ENCODE data around the gene VDR.
A peak's percentile ranks its signal among the peaks of the same experiment; 100 is the strongest.
"Not testable (repeated sequence)": the region's sequence is repeated elsewhere in the genome, so short reads cannot be mapped to it uniquely, and the experiment has no call there.

The VDR gene

DNA sequence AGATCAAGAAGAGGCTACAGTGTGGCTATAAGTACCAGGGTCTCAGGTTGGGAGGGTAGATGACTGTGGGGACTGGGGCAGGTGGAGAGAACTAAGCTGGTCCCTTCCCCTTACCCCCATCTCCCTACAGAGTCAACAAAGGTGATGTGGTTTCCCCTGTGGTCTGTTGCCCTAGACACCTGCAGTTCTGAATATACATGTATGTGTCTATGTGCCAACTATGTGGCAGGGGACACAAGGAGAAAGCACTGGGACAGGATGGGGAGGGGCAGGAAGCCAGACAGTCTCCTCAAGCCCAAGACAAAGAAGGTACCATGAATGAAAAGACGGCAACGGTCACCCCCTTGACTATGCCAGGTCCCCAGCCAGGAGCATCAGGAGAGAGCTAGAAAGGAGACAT, 80.6 kb downstream of the VDR start:
- DNase-seq, result no peak

- no peak for DNase-seq
These were observed 81.2 kb downstream of the VDR start for GRCh38 chr12:47823422-47824086.

DNA sequence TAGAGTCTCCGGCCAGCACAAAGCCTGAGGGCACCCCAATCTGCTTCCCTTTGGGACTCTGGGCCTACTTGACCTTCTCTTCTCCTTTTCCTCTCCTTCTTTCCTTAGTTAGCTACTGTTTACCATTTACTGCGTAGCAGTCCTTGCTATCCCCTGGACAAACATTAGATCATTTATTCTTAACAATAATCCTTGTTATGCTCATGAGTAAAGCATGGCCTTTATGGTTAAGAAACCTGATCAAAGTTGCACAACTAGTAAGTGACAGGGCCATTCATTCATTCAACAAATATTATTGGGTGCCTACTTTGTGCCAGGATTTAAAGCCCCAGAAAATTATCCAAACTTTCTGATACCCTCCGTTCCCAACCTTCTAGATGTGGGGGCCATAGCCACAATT, 81.9 kb downstream of the VDR start:
- DNase-seq, result no peak

DNA sequence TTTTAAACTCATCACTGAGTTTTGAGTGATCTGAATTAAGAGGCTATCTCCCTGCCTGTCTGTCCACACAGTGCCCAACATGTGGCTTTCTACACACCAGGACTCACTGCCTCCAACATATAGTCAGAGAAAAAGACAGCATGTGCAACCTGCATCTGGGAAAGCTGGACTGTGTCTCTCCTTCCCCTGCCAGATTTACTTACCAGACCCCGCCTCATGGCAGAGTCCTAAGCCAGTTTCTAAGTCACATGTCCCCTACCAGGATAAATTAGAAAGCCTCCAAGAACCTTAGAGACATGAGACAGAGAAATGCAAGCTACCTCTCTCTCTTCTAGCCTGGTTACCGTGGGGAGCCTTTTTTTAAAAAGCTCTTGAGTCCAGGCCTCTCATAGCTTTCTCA, 82.4 kb downstream of the VDR start:
- no peak for DNase-seq

- DNase-seq, result no peak
These were observed 83.5 kb downstream of the VDR start for GRCh38 chr12:47821346-47821706.

DNA sequence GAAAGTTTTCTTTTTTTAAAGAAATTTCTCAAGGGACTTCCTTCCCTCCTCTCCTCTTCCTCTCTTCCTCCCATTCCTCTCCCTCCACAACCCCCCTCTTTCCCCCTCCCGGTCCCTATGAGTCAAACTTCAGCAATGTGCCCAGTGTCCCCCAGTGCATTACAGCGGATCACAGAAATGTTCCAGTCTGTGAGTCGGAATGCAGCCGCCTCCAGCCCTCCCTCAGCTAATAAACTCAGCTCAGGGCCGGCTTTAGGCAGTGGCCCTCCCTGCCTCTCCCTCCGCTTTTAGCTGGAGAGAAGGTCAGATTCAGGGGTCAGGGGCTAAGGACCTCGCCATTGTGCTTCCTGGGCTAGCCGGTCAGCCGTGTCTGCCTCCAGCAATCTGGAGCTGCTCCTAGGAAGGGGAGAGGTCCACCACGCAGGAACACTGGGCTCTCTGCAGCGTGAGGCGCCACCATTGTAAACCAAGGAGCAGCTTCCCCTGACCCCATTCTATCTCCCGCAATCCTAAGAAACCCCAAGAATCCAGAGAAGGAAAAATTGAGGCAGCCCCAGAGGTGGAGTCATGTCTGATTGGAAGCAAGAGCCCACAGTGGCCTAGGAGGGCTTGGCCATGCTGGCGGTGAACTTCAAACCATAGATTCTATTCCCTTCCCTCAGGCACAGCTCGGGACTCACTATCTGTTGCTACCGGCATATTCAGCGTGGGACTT, 84.0 kb downstream of the VDR start:
- no peak for DNase-seq

DNA sequence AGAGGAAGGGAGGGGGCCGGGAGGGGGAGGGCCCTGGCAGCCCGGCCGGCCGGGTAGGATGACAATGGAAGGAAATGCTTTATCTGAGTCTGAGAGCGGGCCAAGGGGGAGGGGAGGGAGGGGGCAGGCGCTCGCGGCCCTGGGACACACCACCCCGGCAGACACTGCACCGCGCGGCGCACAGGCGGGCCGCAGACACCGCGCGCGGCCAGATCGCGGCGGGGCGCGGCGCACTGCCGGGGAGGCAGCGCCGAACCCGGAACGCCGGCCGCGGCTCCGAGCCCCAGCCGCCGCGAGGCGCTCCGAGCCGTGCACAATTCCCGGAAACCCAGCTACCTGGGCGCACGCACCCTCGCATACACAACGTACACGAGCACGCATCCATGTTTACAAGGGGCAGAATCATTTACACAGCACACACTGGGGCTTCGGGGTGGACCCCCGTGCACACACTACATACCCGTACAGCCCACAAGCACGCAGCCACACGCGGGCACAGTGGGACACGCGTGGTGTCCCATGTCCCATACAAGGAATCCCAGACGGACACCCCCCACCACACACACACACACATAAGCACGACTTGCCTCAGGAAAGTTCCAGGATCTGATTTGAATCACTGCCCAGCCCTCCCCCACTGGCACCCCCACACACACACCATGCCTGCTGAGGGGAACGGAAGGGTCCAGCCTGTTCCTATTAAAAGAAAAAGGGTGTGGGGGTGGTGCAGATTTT, 84.7 kb downstream of the VDR start, which contains the start of gene HDAC7:
Gene HDAC7 (minus strand): TSS at position 8 of the 735 bp plus-strand sequence. CDS start 118 bp downstream, outside the sequence.
- DNase-seq, result peak; percentile 84

DNA sequence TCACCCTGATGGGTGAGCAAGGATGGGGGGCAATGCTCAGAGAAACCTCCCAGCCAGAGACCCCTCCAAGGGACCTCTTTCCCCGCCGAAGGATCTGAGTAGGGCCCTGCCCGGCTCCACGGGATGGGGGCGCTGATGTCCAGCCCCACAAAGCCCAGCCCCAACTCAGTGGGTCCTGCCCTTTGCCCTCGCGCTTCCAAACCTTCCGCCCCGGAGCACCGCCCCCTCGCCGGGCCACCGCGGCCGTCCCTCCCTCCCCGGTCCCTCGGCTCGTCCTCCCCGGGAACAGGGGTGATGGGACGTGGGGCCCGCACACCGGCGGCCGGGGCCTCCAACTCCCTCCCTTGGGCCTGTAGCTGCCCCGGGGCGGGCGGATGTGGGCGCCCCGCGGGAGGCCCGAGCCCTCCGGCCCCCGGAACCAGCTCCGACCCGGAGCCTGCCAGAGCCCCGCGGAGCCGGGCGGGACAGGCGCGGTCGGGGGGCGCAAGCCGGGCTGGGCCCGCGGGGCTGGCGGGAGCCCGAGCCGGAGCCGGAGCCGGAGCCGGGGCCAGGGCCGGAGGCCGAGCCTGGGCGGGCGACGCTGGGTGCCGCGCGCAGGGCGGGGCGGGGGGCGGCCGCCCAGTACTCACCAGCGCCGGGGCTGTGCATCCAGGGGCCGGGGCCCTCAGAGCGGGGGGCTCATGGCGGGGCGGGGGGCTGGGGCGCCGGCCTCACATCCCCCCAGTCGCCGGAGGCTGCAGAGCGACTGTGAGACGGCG, 85.5 kb downstream of the VDR start:
- DNase-seq, result peak; percentile 63

- peak; percentile 55 for DNase-seq
These were observed 86.2 kb downstream of the VDR start for GRCh38 chr12:47818467-47819137.

- no peak for DNase-seq
These were observed 86.8 kb downstream of the VDR start for GRCh38 chr12:47818007-47818376.

DNA sequence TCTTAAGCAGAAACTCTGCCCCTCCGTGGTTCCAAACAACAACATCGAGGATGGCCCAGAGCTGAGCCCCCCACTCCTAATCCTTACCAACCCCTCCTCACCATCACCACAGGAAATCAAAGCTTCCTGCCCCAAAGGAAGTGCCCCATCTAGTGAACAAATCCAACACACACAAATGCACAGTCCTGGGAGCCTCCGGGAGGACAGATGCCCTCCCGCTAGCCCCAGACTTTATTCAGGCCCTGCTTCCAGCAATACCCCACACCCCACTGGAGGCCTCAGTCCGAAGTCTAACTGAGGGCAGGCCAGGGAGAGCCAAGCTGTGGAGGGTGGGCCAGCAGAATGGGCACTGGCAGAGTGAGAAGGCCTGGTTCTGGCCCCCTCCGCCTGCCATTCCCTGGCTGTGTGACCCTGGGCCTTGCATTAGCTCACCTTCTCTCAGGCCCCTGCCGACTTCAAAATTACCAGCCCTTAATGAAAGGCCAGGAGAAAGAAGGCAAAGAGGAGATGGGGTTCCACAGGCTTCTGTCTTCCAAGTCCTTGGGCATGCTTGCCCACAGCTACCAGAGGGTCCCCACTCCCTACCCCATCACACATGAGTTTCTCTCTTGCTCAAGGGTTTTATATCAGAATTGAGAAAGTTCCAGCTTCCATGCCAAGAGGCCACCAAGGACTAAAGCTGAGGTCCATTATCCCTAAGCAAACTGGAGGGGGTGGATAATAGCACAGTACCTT, 87.4 kb downstream of the VDR start:
- DNase-seq, result no peak

DNA sequence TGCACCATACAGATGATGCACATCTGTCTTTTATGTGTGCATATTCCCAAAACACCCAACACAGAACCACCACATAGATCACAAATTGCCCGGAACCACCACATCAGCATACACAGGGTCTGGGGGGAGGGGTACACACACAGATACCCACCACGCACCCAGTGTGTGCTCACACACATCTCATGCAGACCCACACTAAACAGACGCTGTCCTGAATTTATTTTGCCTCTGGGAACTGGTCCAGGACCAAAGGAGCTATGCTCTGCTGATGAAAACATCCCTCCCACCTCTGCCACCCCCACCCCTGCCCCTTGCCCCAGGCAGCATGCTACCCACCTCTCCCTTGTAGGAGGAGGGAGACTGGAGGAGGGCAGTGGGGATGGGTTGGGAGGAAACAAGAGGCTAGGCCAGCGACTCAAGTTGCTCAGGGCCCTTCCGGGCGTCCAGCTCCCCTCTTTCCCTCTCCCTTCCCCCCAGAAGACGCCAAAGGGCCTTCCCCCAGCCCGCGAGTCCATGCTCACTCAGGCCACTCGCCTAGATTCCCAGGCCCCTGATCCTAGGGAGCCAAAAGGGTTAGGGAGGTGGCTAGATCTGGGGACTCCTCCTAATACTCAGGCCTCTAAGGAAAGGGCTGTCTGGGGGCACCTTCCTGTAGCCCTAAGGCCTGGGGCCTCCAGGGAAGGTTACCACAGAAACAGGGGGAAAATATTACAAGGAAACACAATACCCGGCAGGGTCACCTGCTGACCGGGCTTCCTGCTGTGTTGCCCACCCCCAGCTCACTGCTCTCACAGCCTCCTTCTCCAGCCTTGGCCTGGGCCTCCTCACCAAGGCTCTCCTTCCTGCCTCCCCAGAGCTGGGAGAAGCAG, 88.2 kb downstream of the VDR start:
- DNase-seq, result no peak

- not testable (repeated sequence) for DNase-seq
These were observed 89.3 kb downstream of the VDR start for GRCh38 chr12:47815447-47815846.

- peak; percentile 38 for DNase-seq
These were observed 90.1 kb downstream of the VDR start for GRCh38 chr12:47814539-47815170.

DNA sequence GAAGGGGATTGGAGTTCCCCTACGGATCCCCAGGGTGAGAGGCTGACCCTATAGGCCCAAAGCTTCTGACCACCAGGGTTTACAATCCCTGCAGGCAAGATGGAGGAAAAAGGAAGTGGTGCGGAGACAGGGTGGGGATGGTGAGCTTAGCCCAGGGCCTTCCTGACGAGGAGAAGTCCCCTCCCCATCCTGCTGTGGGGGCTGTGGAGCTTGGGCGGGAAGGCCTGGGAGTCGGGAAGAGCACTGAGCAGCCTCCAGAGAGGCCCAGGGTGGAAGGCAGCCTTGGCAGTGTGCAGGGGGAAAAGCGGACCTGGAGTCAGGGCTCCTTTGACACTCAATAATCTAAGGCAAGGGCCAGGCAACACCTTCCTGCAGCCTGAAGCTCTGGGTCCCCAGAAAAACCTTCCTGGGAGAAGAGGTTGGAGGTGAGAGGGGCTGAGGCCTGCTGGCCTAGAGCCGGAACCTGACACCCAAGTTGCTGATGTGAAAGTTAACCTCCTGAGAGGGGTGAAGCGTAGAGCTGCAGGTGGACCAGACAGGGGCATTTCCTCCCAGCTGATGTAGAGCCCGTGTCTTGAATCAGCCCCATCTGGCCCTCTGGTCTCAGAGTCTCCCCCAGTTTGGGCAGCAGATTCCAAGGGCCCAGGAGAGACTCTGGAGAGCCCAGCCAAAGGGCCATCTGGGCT, 91.1 kb downstream of the VDR start:
- no peak for DNase-seq

- DNase-seq, result peak; percentile 74
These were observed 91.8 kb downstream of the VDR start for GRCh38 chr12:47812797-47813510.

DNA sequence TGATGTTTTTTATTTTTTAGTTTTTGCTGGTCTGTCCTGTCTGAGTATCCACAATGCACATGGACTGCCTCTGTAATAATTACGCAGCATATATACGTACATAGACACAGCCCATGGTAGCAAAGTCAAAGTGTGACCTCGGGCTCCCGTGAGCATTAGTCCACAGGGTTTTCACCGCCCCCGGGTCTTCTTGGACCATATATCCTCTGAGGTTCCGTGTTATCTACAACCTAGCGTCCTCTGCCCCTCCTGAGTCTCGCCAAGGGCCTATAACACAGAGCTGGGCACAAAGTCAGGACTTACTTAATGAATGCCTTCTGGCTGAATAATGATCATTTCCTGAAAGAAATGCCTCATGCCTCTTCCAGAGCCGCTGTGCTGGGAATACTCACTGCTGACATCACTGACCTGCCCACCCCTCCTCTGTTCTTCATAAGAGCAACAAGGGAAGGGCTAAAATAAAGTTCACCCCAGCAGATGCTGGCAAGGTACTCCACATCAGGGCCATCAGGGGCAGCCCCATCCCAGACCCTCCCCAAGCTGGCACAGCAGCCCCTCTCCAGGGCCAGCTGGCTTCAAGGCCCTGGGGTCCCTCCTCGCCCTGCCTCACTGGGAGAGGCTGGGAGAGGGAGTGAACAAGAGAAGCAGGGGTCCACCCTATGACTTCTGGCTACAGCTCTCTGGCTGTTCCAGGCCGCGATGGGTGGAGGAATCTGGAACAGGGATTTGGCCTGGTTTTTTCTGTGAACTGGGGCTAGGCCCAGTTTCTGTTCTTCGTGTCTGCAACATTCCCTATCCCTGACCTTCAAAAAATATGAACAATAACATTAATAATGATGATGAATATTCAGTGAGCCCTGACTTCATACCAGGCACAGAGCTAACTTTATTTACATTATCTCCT, 93.0 kb downstream of the VDR start:
- DNase-seq, result no peak

GRCh38 chr12:47811072-47811396, 93.8 kb downstream of the VDR start:
- DNase-seq, result no peak

Data from hematopoietic multipotent progenitor cell treated with erythropoietin and hydrocortisone succinate and interleukin-3 and kit ligand, for 8 days (in vitro differentiated cells).